IMR-90 (cell line): Measurements from ENCODE around the gene NFIA. TPM values are rescaled to one million over a fixed set of nuclear protein-coding genes. Genes with fewer than 3 reads are reported as not detected.

Experiments
- ATAC-seq: fragments of 200-7000 bp; cut with Tn5 transposase; 2 replicates; pipeline ENCODE4 v1.9.1; 2020; ENCODE audit warnings: low read depth, mild to moderate bottlenecking, moderate library complexity
- BruUV-seq: library from RNA; stranded (reverse); fragments of 400-500 nt; replicated peaks from 2 replicates; lab custom pipeline; 2021; lab: Mats Ljungman, UMichigan
- CTCF ChIA-PET: fragments of 300-600 bp; formaldehyde crosslinking; extraction: SDS; loops from one replicate; lab custom pipeline; 2021; ENCODE audit warnings: antibody characterized with exemption; lab: Yijun Ruan, JAX
- POLR2A ChIA-PET: fragments of 300-600 bp; sonication (Branson Sonifier 250); formaldehyde crosslinking; loops from one replicate; lab custom pipeline; 2022; ENCODE audit warnings: antibody characterized with exemption; ENCODE audit not compliant: unreplicated experiment; lab: Charles Lee
- DNase-seq: peaks from one replicate; pipeline ENCODE4 v3.0.0; 2013
- H2AFZ ChIP-seq: replicated peaks from 2 replicates; pipeline ENCODE3; 2013; ENCODE audit warnings: low read length, mild to moderate bottlenecking; ENCODE audit not compliant: poor library complexity
- H2AK5ac ChIP-seq: 2 replicates; pipeline ENCODE4 v1.6.1; 2013; ENCODE audit warnings: low read depth, low read length, inconsistent platforms
- H2AK9ac ChIP-seq: replicated peaks from 2 replicates; pipeline ENCODE3; 2013; ENCODE audit warnings: mild to moderate bottlenecking, low read depth, low read length, moderate library complexity; ENCODE audit not compliant: poor library complexity
- H2BK120ac ChIP-seq: 2 replicates; pipeline ENCODE4 v1.6.1; 2013; ENCODE audit warnings: low read depth, low read length, inconsistent platforms
- H2BK15ac ChIP-seq: 3 replicates; pipeline ENCODE4 v1.6.1; 2013; ENCODE audit warnings: low read depth, low read length, inconsistent platforms
- H2BK20ac ChIP-seq: 2 replicates; pipeline ENCODE4 v1.6.1; 2013; ENCODE audit warnings: low read depth, mild to moderate bottlenecking, inconsistent platforms, low read length, moderate library complexity
- H2BK5ac ChIP-seq: 2 replicates; pipeline ENCODE4 v1.6.1; 2013; ENCODE audit warnings: mild to moderate bottlenecking, low read depth, low read length, inconsistent platforms; ENCODE audit not compliant: poor library complexity, severe bottlenecking
- H3K14ac ChIP-seq: replicated peaks from 2 replicates; pipeline ENCODE4 v1.6.1; 2013; ENCODE audit warnings: low read depth, low read length, inconsistent platforms
- H3K18ac ChIP-seq: 2 replicates; pipeline ENCODE4 v1.6.1; 2013; ENCODE audit warnings: low read depth, low read length, control low read depth
- H3K23ac ChIP-seq: 2 replicates; pipeline ENCODE4 v1.6.1; 2013; ENCODE audit warnings: low read depth, low read length, inconsistent platforms
- H3K27ac ChIP-seq: 2 replicates; pipeline ENCODE4 v1.5.1; 2013; ENCODE audit warnings: mild to moderate bottlenecking, control low read depth, low read length; ENCODE audit not compliant: insufficient read depth
- H3K27me3 ChIP-seq: 2 replicates; pipeline ENCODE4 v1.6.1; 2013; ENCODE audit warnings: low read length; ENCODE audit not compliant: control insufficient read depth, insufficient read depth
- H3K36me3 ChIP-seq: 2 replicates; pipeline ENCODE4 v1.6.1; 2013; ENCODE audit warnings: low read length, mixed read lengths; ENCODE audit not compliant: control insufficient read depth, insufficient read depth
- H3K4ac ChIP-seq: 2 replicates; pipeline ENCODE4 v1.6.1; 2013; ENCODE audit warnings: low read depth, low read length, inconsistent platforms
- H3K4me1 ChIP-seq: 2 replicates; pipeline ENCODE4 v1.6.1; 2013; ENCODE audit warnings: low read length, mixed read lengths; ENCODE audit not compliant: control insufficient read depth, insufficient read depth
- H3K4me2 ChIP-seq: 2 replicates; pipeline ENCODE4 v1.6.1; 2013; ENCODE audit warnings: low read depth, mild to moderate bottlenecking, control low read depth, low read length, moderate library complexity
- H3K4me3 ChIP-seq: 2 replicates; pipeline ENCODE4 v1.5.1; 2013; ENCODE audit warnings: low read depth, mild to moderate bottlenecking, control low read depth, low read length, moderate library complexity; ENCODE audit not compliant: insufficient read depth
- H3K56ac ChIP-seq: 2 replicates; pipeline ENCODE4 v1.6.1; 2013; ENCODE audit warnings: low read length, inconsistent platforms; ENCODE audit not compliant: insufficient read depth; ENCODE audit errors: extremely low read depth
- H3K79me1 ChIP-seq, 2 experiments: 2 replicates each; pipeline ENCODE4 v1.6.1; 2013; ENCODE audit warnings: low read length in 2 of 2, inconsistent platforms in 1 of 2, low read depth in 1 of 2
- H3K9ac ChIP-seq: 2 replicates; pipeline ENCODE4 v1.6.1; 2013; ENCODE audit warnings: low read depth, low read length, control low read depth
- H3K9me1 ChIP-seq: 2 replicates; pipeline ENCODE4 v1.6.1; 2013; ENCODE audit warnings: low read length, inconsistent platforms; ENCODE audit not compliant: insufficient read depth
- H3K9me3 ChIP-seq: 2 replicates; pipeline ENCODE4 v1.6.1; 2013; ENCODE audit warnings: low read length; ENCODE audit not compliant: control insufficient read depth, insufficient read depth
- H4K20me1 ChIP-seq: 2 replicates; pipeline ENCODE4 v1.6.1; 2013; ENCODE audit warnings: low read length, inconsistent platforms; ENCODE audit not compliant: insufficient read depth
- H4K5ac ChIP-seq: 2 replicates; pipeline ENCODE4 v1.6.1; 2013; ENCODE audit warnings: mild to moderate bottlenecking, low read depth, low read length, control low read depth
- H4K8ac ChIP-seq, 2 experiments: 2 replicates each; pipeline ENCODE4 v1.6.1; 2013; ENCODE audit warnings: low read depth in 2 of 2, low read length in 2 of 2, control low read depth in 1 of 2, inconsistent platforms in 1 of 2
- H4K91ac ChIP-seq: 2 replicates; pipeline ENCODE4 v1.6.1; 2013; ENCODE audit warnings: low read depth, low read length, inconsistent platforms; ENCODE audit not compliant: insufficient read depth
- BHLHE40 ChIP-seq: fragments of 150-350 bp; IDR thresholded peaks from 2 replicates; pipeline ENCODE4 v1.6.1; 2016; ENCODE audit warnings: mild to moderate bottlenecking, low read depth, low read length
- CEBPB ChIP-seq: IDR thresholded peaks from 2 replicates; pipeline ENCODE4 v1.6.1; 2012; ENCODE audit warnings: low read depth, low read length, improper control_type of control experiment
- CHD1 ChIP-seq: IDR thresholded peaks from 2 replicates; pipeline ENCODE4 v1.6.1; 2012; ENCODE audit warnings: low read depth, low read length, improper control_type of control experiment
- ELK1 ChIP-seq: fragments of 150-350 bp; IDR thresholded peaks from 2 replicates; pipeline ENCODE4 v1.6.1; 2016; ENCODE audit warnings: low read depth, mild to moderate bottlenecking, low read length, moderate library complexity, borderline replicate concordance
- FOS ChIP-seq: fragments of 150-350 bp; IDR thresholded peaks from 2 replicates; pipeline ENCODE4 v1.6.1; 2016; ENCODE audit warnings: low read depth, low read length
- MAFK ChIP-seq: IDR thresholded peaks from 2 replicates; pipeline ENCODE4 v1.6.1; 2012; ENCODE audit warnings: low read depth, low read length, improper control_type of control experiment
- MAZ ChIP-seq: IDR thresholded peaks from 2 replicates; pipeline ENCODE4 v1.6.1; 2012; ENCODE audit warnings: low read depth, mild to moderate bottlenecking, low read length, improper control_type of control experiment, moderate library complexity, borderline replicate concordance
- MXI1 ChIP-seq: IDR thresholded peaks from 2 replicates; pipeline ENCODE4 v1.6.1; 2012; ENCODE audit warnings: low read depth, mild to moderate bottlenecking, low read length, moderate library complexity, borderline replicate concordance
- NFE2L2 ChIP-seq: fragments of 150-350 bp; IDR thresholded peaks from 2 replicates; pipeline ENCODE4 v1.6.1; 2016; ENCODE audit warnings: low read depth, mild to moderate bottlenecking, low read length
- RFX5 ChIP-seq: IDR thresholded peaks from 2 replicates; pipeline ENCODE4 v1.8.0; 2012; ENCODE audit warnings: low read depth, mild to moderate bottlenecking, low read length, moderate library complexity
- SMC3 ChIP-seq: fragments of 150-350 bp; IDR thresholded peaks from 2 replicates; pipeline ENCODE4 v1.6.1; 2016; ENCODE audit warnings: low read depth, mild to moderate bottlenecking, antibody characterized with exemption, low read length, moderate library complexity
- USF2 ChIP-seq: fragments of 150-350 bp; IDR thresholded peaks from 2 replicates; pipeline ENCODE4 v1.6.1; 2017; ENCODE audit warnings: mild to moderate bottlenecking, antibody characterized with exemption, low read length, low read depth
- WGBS, 2 experiments: methylation state at CpG; one replicate each; pipeline versions ENCODE4 v1.1.5 to v1.1.7; 2013; ENCODE audit warnings: missing lambda C conversion rate in 2 of 2; ENCODE audit not compliant: insufficient read length in 1 of 2; ENCODE audit errors: extremely low coverage in 2 of 2; 5-methylcytosine and 5-hydroxymethylcytosine counted together
- dilution Hi-C: fragments of 300-500 bp; cut with HindIII; formaldehyde crosslinking; loops from one replicate; pipeline ENCODE4 v1.14.3; 2018; ENCODE audit warnings: low sequenced_read_pairs; ENCODE audit not compliant: unreplicated experiment
- in situ Hi-C: fragments of 300-500 bp; cut with MboI; formaldehyde crosslinking; loops from 3 replicates; pipeline ENCODE4 v1.14.3; 2019; ENCODE audit warnings: low sequenced_read_pairs, inconsistent platforms, mixed read lengths
- intact Hi-C: fragments of 100-400 bp; cut with micrococcal nuclease; formaldehyde crosslinking; loops from 2 replicates; pipeline ENCODE4 v1.10.0; 2022
- polyA plus RNA-seq, 3 experiments: library from polyadenylated mRNA; depleted of rRNA; stranded (reverse); fragments of >200 nt; gene quantifications; 2 replicates each; pipeline ENCODE4 v1.2.3, GENCODE V29; 2012; ENCODE audit warnings: low replicate concordance in 1 of 3
- total RNA-seq: library from RNA; depleted of rRNA; stranded (reverse); fragments of >200 nt; gene quantifications from 2 replicates; pipeline ENCODE4 v1.2.3, GENCODE V29; 2012
- TF ChIP-seq, protein P1 (sequence below): conservative IDR thresholded peaks from 2 replicates; pipeline ENCODE4 v1.5.1; 2012; ENCODE audit warnings: mild to moderate bottlenecking, low read depth, low read length, improper control_type of control experiment

The NFIA gene
- total and polyA plus RNA-seq, 2 of the 4 experiments (the other 2 are of a cell fraction), result 1.6 to 2.2 TPM

GRCh38 chr1:61380561-61380960, 298.2 kb downstream of the NFIA start:
- no peak for DNase-seq
- Histone ChIP-seq H3K4me3 (no peak overlapping the region), H4K5ac (no peak overlapping the region), H2BK15ac (no peak overlapping the region), H2AK9ac (no peak overlapping the region), H3K9me1 (no peaks in the 10 kb centered on the region), H4K20me1 (no peaks in the 10 kb centered on the region), H3K18ac (no peak overlapping the region), H2AFZ (no peak overlapping the region), H3K27ac (no peak overlapping the region), H2BK120ac (no peak overlapping the region), H2BK20ac (no peak overlapping the region), H3K23ac (no peak overlapping the region), H3K9ac (no peak overlapping the region), H3K56ac (no peak overlapping the region), H3K4me2 (no peak overlapping the region), H3K4me1 (no peaks in the 10 kb centered on the region), H3K14ac (no peak overlapping the region), H2AK5ac (no peak overlapping the region), H2BK5ac (no peak overlapping the region), H3K4ac (no peak overlapping the region), H3K27me3 (no peaks in the 10 kb centered on the region), H4K8ac (no peak overlapping the region), H4K91ac (no peak overlapping the region), H3K36me3 (no peaks in the 10 kb centered on the region), H3K9me3 (no peaks in the 10 kb centered on the region), H3K79me1 (no peaks in the 10 kb centered on the region)
- ATAC-seq, result no peak
- WGBS, 2 experiments, result no CpG with 5 or more reads among the region's 3 CpGs
- CTCF ChIA-PET, result no interaction called here
- POLR2A ChIA-PET, result no interaction called here
- no TSS peak for BruUV-seq
- in situ Hi-C loops, result no loop called here
- dilution Hi-C loops, result no loop called here
- intact Hi-C loops, result no loop called here
- no peak for TF ChIP-seq RFX5
- no peak for TF ChIP-seq ELK1
- TF ChIP-seq FOS, result no peak
- no peak for TF ChIP-seq MXI1
- TF ChIP-seq MAZ, result no peak
- no peak for TF ChIP-seq NFE2L2
- no peak for TF ChIP-seq MAFK
- no peak for TF ChIP-seq BHLHE40
- no peak for TF ChIP-seq CHD1
- TF ChIP-seq CEBPB, result no peak
- TF ChIP-seq SMC3, result no peak
- no peak for TF ChIP-seq USF2
- TF ChIP-seq, protein P1, sequence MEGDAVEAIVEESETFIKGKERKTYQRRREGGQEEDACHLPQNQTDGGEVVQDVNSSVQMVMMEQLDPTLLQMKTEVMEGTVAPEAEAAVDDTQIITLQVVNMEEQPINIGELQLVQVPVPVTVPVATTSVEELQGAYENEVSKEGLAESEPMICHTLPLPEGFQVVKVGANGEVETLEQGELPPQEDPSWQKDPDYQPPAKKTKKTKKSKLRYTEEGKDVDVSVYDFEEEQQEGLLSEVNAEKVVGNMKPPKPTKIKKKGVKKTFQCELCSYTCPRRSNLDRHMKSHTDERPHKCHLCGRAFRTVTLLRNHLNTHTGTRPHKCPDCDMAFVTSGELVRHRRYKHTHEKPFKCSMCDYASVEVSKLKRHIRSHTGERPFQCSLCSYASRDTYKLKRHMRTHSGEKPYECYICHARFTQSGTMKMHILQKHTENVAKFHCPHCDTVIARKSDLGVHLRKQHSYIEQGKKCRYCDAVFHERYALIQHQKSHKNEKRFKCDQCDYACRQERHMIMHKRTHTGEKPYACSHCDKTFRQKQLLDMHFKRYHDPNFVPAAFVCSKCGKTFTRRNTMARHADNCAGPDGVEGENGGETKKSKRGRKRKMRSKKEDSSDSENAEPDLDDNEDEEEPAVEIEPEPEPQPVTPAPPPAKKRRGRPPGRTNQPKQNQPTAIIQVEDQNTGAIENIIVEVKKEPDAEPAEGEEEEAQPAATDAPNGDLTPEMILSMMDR, result no peak
